Measurements from ENCODE around the gene GFPT1. TPM values are rescaled to one million over a fixed set of nuclear protein-coding genes. Genes with fewer than 3 reads are reported as not detected.
A peak's percentile ranks its signal among the peaks of the same experiment; 100 is the strongest.
"Not testable (repeated sequence)": the region's sequence is repeated elsewhere in the genome, so short reads cannot be mapped to it uniquely, and the experiment has no call there.

Gene GFPT1
- 85.7 TPM for total RNA-seq
- long read RNA-seq, full-length matches to known transcripts = 116 of 137 reads
- long read RNA-seq, partial matches to known transcripts = 9 of 137 reads
- long read RNA-seq, other reads (novel, unspliced or antisense) = 12 of 137 reads

DNA sequence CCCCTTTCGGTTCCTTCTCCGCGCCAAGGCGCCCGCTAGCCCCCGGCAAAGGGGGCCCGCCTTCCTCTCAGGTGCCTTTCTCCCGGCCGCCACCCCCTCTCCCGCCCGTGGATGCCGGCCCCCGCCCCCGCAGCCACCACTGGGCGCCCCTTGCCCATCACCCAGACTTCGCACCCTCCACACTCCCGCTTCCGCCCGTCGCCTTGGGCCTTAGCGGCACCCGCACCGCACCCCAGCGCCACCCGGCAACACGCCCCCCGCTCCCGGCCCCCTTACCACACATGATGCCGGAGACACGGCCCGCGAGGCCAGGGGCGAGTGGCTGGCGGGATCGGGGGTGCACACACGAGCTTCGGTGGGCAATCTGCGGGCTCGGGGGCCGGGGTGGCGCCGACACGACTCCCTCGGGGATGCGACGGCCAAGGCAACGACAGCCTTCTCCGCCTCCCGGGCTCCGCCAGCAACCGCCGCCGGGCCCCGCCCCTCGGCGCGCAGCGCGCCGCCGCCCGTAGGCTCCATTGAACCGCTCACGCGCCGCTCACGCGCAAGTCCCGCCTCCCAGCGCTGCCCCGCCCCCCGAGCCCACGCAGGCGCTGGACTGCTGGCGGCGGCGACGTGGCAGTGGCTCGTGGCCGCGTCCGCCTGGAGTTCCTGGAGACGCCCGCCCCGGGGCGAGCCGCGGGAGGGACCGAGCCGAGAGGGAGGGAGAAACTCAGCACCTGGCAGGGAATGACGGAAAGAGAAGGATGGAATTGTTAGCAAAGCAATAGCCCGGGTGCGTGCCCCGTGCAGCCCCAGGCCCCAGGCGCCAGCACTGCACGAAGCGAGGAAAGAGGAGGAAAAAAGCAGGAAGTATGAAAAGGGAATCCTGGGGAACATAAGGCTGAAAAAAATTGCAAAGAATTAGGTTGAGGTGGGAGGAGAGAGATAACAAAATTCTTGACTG is at the start of gene GFPT1:
Gene GFPT1 (minus strand): TSS at position 439 of the 946 bp plus-strand sequence. CDS start 156 bp downstream, at position 283.
- peak; percentile 97 for DNase-seq (ENCODE audit: low spot score)
- intact Hi-C loops (cut with DNase I) = loop anchor here (5.0 kb wide), 1 partner anchor 50 kb away; the partner anchor contains the start of gene NFU1

DNA sequence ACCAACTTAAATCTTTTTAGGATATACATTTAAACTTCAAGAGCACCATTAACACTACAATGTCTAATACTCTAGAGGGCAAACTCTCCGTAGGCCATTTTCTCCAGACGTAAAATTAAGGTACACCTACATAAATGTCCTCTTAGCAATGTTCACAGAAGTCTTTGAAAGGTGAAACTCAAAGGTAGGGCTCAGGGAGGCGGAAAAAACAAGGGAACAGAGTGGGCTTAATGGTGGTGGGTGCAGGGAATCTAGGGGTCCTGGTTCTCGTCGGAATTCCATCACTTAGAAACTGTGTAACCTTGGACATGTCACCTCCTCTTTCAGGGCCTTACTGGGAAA is 49.5 kb upstream of the GFPT1 start:
- intact Hi-C loops (cut with DNase I) = loop anchor here (2.0 to 5.0 kb wide), 2 partner anchors 49 to 206 kb away; partner anchors contain the start of genes AAK1 and GFPT1
- DNase-seq (ENCODE audit: low spot score) = no peak

DNA sequence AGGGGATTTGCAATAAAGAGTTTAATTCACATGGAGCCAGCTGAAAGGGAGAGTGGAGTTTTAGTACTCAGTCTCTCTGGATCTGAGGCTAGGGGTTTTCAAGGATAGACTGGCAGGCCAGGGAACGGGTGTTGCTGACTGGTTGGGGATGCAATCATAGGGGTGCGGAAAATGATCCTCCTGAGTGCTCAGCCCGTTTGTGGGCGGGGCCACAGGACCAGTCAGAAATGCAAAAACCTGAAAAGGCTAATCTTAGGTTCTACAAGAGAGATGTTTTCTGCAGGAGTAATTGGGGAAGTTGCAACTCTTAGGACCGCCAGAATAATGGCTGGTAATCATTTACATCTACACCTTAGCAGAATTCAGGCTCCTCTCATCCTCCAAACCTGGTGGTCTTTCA is 47.7 kb upstream of the GFPT1 start:
- DNase-seq (ENCODE audit: low spot score) = no peak
- intact Hi-C loops (cut with DNase I) = loop anchor here (5.0 kb wide), 1 partner anchor 47 kb away; the partner anchor contains the start of gene GFPT1

DNA sequence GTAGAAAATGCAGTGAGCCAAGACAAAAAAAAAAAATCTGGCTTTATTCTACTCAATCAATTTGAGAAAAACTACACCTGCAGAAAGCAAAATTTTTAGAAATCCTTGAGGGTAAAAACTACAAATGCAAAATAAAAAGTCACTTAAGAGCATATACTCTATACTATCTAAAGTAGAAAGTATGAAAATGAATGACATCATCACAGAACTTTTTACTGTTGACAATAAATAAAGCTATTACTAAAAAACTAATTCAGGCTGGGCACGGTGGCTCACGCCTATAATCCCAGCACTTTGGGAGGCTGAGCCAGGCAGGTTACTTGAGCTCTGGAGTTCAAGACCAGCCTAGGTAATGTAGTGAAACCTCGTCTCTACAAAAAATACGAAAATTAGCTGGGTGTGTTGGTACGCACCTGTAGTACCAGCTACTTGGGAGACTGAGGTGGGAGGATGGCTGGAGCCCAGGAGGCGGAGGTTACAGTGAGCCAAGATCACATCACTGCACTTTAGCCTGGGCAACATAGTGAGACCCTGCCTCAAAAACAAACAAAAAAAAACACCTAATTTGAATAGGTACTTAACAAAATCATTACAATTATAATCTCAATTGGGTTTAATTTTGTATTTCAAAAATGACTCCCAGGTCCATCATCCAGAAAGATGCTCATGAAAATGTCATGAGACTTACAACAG is 42.6 kb upstream of the GFPT1 start:
- DNase-seq (ENCODE audit: low spot score) = no peak
- intact Hi-C loops (cut with DNase I) = no loop called here

DNA sequence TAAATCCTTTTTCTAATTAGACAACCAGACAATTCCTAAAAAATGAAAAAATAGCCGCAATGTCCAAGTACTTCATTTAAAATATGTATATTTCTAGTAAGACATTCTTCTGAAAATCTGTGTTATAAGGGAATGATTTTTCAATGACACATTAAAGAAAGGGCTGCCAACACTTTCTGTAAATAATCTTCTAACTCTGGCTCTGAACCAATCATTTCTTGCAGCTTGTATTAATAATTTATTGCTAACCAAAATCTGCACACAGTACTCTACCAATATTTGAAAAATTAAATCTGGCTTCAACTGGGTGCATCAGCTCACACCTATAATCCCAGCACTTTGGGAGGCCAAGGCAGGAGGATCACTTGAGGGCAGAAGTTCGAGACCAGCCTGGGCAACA is 42.0 kb upstream of the GFPT1 start:
- DNase-seq (ENCODE audit: low spot score) = no peak
- intact Hi-C loops (cut with DNase I) = no loop called here

DNA sequence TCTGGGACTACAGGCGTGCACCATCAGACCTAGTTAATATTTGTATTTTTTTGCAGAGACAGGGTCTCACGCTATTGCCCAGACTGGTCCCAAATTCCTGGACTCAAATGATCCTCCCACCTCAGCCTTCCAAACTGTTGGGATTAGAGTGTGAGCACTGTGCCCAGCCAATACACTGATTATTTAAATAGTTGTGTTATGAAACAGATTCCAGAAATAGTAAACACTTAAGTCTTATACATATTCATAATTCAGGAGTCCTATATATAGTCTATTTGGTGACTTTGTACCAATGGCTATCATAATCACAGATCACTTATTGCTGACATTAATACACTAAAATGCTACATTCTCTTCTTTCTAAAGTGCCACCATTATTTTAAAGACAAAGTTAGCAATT is 37.4 kb upstream of the GFPT1 start:
- intact Hi-C loops (cut with DNase I) = no loop called here

GRCh38 chr2:69422198-69422597 is 35.2 kb upstream of the GFPT1 start:
- intact Hi-C loops (cut with DNase I) = no loop called here
- DNase-seq (ENCODE audit: low spot score) = no peak

More for the DNA sequence above, 37.4 kb upstream of the GFPT1 start:
- DNase-seq (ENCODE audit: low spot score) = no peak

- DNase-seq (ENCODE audit: low spot score); intact Hi-C loops (cut with DNase I): not testable (repeated sequence)
Measured at GRCh38 chr2:69419111-69419510, 32.1 kb upstream of the GFPT1 start.

DNA sequence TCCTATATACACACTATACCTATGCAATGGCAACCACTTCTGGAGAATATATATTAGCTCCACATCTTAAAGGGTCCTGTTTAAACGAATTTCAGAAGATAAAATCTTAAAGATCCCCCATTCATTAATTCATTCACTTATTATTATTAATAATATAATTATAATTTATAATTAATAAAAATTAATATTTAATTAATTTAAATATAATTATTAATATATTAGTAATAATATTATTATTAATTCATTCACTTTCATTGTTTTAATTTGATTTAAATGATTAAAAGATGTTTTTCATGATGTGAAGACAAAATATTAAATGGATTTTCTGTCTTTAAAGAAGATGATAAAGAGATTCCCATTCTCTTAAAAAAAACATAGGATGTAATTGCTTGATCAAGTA is 29.1 kb upstream of the GFPT1 start:
- no peak for DNase-seq (ENCODE audit: low spot score)

DNA sequence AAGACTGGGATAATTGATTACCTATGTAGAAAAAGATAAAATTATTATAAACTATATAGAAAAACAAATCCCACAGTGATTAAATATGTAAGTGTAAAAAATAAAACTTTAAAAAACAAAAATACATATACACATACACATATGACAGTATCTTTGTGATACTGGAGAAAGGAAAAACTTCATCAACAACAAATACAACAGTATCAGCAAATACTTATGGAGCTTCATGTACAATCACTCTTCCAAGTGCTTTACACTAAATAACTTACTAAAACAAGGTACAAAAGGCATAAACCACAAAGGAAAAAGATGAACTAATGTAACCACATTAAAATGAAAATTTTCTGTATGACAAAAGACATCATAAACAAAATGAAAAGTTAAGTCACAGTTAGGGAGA is 24.1 kb upstream of the GFPT1 start:
- intact Hi-C loops (cut with DNase I) = no loop called here
- DNase-seq (ENCODE audit: low spot score) = no peak

More for the DNA sequence above, 29.1 kb upstream of the GFPT1 start:
- intact Hi-C loops (cut with DNase I) = no loop called here

GRCh38 chr2:69405306-69405705 is 18.3 kb upstream of the GFPT1 start:
- DNase-seq (ENCODE audit: low spot score) = no peak

DNA sequence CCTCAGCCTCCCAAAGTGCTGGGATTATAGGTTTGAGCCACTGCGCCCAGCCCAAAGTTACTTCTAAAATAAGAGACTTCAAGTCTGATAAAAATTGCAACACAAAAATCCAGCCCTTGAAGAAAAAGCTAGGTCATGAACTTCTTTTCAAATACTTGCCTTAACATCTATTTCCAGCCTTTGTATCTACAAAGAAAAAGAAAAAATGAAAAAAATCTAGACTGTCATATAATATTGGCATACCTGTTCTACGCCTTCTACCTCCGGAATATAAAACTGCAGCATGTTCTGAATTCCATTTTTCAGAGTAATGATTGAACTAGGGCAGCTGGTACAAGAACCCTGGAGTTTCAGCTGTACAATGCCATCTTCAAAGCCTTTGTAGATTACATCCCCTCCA is 13.1 kb upstream of the GFPT1 start:
- no peak for DNase-seq (ENCODE audit: low spot score)
- intact Hi-C loops (cut with DNase I) = no loop called here

More at GRCh38 chr2:69405306-69405705, 18.3 kb upstream of the GFPT1 start:
- intact Hi-C loops (cut with DNase I) = no loop called here

DNA sequence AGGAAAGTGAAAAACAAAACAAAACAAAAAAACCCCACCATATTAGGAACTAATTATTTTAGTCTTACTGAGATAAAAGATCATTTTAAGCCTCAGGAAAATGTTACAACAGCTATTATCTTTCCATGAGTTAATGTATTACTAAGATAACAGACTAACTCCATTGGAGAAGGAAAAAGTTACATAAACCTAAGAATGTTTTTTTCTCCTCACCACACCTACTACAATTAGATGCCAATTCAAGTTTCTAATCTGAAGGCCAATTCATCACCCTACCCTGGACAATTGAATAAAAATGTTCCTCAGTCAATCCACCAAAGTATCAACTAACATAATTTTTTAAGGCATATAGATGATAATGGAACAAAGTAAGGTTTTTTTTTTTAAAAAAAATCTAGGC is 10.2 kb upstream of the GFPT1 start:
- intact Hi-C loops (cut with DNase I) = no loop called here
- no peak for DNase-seq (ENCODE audit: low spot score)

- intact Hi-C loops (cut with DNase I) = no loop called here
- DNase-seq (ENCODE audit: low spot score) = no peak
Measured at GRCh38 chr2:69395866-69396265, 8.8 kb upstream of the GFPT1 start.

- DNase-seq (ENCODE audit: low spot score) = no peak
- intact Hi-C loops (cut with DNase I) = no loop called here
Measured at GRCh38 chr2:69393963-69394362, 6.9 kb upstream of the GFPT1 start.

DNA sequence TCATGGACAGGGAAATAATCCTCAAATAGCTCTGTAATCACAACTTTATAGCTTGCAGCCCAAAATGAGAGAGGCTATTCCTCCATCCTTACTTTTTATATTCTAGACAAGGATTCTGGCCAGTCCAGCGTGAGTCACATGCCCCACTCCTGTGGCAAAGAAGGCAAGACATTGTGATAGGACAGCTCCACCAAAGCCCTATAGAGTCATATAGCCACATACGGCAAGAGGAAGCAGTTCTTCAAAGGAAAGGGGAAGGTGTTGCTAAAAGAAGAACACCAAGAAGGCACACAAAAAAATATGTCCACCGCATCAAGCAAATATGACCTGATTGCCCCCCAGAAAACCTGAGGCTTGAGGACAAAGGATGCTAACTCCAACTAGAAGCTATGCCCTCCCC is 3.4 kb upstream of the GFPT1 start:
- intact Hi-C loops (cut with DNase I) = no loop called here
- DNase-seq (ENCODE audit: low spot score) = no peak

- no peak for DNase-seq (ENCODE audit: low spot score)
- intact Hi-C loops (cut with DNase I) = no loop called here
Measured at GRCh38 chr2:69390001-69390400, 3.0 kb upstream of the GFPT1 start.

GRCh38 chr2:69389271-69389670 is 2.2 kb upstream of the GFPT1 start:
- DNase-seq (ENCODE audit: low spot score) = no peak
- intact Hi-C loops (cut with DNase I) = loop anchor here (5.0 kb wide), 1 partner anchor 48 kb away; the partner anchor contains the start of gene NFU1

DNA sequence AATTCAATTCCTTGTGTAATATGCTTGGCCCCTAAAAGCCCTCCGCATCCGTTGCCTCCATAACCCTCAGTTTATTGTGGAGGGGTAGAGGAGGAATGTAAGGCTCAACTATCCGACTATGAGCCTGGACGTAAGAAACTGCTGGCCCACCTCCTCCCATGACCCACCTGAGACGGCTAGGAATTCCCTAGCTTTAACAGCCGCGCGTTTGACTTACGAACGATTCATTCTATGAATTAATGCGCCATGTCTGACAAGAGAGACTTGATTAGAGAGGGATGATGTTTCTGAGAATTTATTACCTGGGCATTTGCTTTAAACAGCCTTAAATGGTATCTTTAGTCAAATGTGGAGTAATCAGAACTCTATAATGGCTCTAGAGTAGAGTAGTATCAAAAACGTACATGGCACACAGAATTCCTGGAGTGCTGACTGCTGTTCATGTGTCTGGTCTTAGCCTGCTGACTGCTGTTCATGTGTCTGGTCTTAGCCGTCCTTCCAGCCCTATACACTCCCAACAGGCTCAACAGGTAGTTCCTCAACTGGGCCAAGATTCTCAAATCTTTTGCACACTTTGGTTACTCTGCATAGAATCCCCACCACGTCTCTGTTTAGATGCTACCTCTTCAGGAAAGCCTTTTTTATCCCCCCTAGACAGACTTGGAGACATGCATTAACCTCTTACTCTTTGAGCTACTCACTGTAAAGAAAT is 899 bp upstream of the GFPT1 start:
- no peak for DNase-seq (ENCODE audit: low spot score)
- intact Hi-C loops (cut with DNase I) = loop anchor here (5.0 kb wide), 1 partner anchor 49 kb away; the partner anchor contains the start of gene NFU1

- DNase-seq (ENCODE audit: low spot score) = no peak
- intact Hi-C loops (cut with DNase I) = loop anchor here (5.0 kb wide), 1 partner anchor 51 kb away; the partner anchor contains the start of gene NFU1
Measured at GRCh38 chr2:69386360-69386759, 667 bp downstream of the GFPT1 start.

Measured in cardiac septum (tissue), 1 donor.